Ishikawa (cell line): ENCODE data around the gene SIGLEC8.

Experiments
- CREB1 ChIP-seq: IDR thresholded peaks from 2 replicates; pipeline ENCODE4 v1.6.1; 2012; ENCODE audit warnings: low read depth
- EGR1 ChIP-seq: IDR thresholded peaks from 2 replicates; pipeline ENCODE4 v1.6.1; 2012
- EP300 ChIP-seq: IDR thresholded peaks from 2 replicates; pipeline ENCODE4 v1.6.1; 2012; ENCODE audit warnings: borderline replicate concordance
- RAD21 ChIP-seq: IDR thresholded peaks from 2 replicates; pipeline ENCODE4 v1.6.1; 2012; ENCODE audit warnings: low read depth
- TAF1 ChIP-seq: IDR thresholded peaks from 2 replicates; pipeline ENCODE4 v1.6.1; 2012; ENCODE audit warnings: low read depth, mild to moderate bottlenecking
- TCF12 ChIP-seq: IDR thresholded peaks from 2 replicates; pipeline ENCODE4 v1.6.1; 2012; ENCODE audit warnings: low read depth
- YY1 ChIP-seq: IDR thresholded peaks from 2 replicates; pipeline ENCODE4 v1.6.1; 2012; ENCODE audit warnings: low read depth
- ZBTB7A ChIP-seq: IDR thresholded peaks from 2 replicates; pipeline ENCODE4 v1.6.1; 2012; ENCODE audit warnings: low read depth
- TF ChIP-seq, protein P1 (sequence below): IDR thresholded peaks from 2 replicates; pipeline ENCODE4 v1.6.1; 2012
- TF ChIP-seq, protein P2 (sequence below): IDR thresholded peaks from 2 replicates; pipeline ENCODE4 v1.6.1; 2012
- TF ChIP-seq, protein P3 (sequence below): IDR thresholded peaks from 2 replicates; pipeline ENCODE4 v1.6.1; 2012; ENCODE audit warnings: low read depth, mild to moderate bottlenecking

DNA sequence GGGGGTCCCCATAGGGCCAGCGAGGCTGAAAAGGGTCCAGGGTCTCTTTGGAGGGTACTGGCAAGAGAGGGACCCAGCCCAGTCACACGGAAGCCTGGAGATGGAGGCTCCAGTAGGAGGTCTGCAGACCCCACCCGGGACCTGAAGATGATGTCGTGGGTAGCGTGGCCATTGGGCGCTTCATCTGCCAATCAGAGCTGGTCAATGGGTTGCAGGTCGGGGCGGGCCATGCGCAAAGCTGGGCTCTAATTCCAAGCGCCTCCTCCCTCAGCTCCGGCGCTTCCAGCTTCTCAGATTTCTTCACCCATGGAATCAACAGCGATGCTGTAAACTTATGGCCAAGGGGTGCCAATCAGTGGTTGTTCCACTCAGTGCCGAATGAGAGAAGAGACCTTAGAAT, 32.4 kb upstream of the SIGLEC8 start:
- TF ChIP-seq ZBTB7A (no peak), TCF12 (no peak), RAD21 (no peak), CREB1 (no peak), EP300 (no peak), TAF1 (no peak), YY1 (no peak), EGR1 (no peak)
- TF ChIP-seq, protein P1, sequence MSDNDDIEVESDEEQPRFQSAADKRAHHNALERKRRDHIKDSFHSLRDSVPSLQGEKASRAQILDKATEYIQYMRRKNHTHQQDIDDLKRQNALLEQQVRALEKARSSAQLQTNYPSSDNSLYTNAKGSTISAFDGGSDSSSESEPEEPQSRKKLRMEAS = no peak
- TF ChIP-seq, protein P2, sequence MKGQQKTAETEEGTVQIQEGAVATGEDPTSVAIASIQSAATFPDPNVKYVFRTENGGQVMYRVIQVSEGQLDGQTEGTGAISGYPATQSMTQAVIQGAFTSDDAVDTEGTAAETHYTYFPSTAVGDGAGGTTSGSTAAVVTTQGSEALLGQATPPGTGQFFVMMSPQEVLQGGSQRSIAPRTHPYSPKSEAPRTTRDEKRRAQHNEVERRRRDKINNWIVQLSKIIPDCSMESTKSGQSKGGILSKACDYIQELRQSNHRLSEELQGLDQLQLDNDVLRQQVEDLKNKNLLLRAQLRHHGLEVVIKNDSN = no peak
- TF ChIP-seq, protein P3, sequence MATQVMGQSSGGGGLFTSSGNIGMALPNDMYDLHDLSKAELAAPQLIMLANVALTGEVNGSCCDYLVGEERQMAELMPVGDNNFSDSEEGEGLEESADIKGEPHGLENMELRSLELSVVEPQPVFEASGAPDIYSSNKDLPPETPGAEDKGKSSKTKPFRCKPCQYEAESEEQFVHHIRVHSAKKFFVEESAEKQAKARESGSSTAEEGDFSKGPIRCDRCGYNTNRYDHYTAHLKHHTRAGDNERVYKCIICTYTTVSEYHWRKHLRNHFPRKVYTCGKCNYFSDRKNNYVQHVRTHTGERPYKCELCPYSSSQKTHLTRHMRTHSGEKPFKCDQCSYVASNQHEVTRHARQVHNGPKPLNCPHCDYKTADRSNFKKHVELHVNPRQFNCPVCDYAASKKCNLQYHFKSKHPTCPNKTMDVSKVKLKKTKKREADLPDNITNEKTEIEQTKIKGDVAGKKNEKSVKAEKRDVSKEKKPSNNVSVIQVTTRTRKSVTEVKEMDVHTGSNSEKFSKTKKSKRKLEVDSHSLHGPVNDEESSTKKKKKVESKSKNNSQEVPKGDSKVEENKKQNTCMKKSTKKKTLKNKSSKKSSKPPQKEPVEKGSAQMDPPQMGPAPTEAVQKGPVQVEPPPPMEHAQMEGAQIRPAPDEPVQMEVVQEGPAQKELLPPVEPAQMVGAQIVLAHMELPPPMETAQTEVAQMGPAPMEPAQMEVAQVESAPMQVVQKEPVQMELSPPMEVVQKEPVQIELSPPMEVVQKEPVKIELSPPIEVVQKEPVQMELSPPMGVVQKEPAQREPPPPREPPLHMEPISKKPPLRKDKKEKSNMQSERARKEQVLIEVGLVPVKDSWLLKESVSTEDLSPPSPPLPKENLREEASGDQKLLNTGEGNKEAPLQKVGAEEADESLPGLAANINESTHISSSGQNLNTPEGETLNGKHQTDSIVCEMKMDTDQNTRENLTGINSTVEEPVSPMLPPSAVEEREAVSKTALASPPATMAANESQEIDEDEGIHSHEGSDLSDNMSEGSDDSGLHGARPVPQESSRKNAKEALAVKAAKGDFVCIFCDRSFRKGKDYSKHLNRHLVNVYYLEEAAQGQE = no peak
